Vein endothelial cell (primary cell): ENCODE results near the gene SLITRK3. TPM values are rescaled to one million over a fixed set of nuclear protein-coding genes. Genes with fewer than 3 reads are reported as not detected.

Experiments
- total RNA-seq: library from RNA; depleted of rRNA; stranded (reverse); fragments of >200 nt; gene quantifications from 2 replicates; pipeline ENCODE4 v1.2.3, GENCODE V29; 2012

The SLITRK3 gene
- total RNA-seq, result not detected in 2 replicates

GRCh38 chr3:165195640-165196576 lies at the start of gene SLITRK3:
Gene SLITRK3, minus strand, starts transcription at chr3:165196384. Its CDS starts 5,554 bp downstream, at chr3:165190830.

Other genes starting within 250 kb of the SLITRK3 start
- gene SI, start 117.9 kb downstream of the SLITRK3 start, total RNA-seq, result not detected in 2 replicates